ENCODE measurements around the gene ABHD14A.

GRCh38 chr3:52013802-52014598, 39.1 kb downstream of the ABHD14A start:
- no peak for TF ChIP-seq CTCF (conservative IDR thresholded peaks at IDR 0.05; ENCODE audit: low read depth, low read length)
- no peak for TF ChIP-seq EZH2 (IDR thresholded peaks at IDR 0.05; ENCODE audit: borderline replicate concordance, low read depth, low read length, poor library complexity, severe bottlenecking)
